HCT116 (cell line): ENCODE data around the gene SPARC. TPM values are rescaled to one million over a fixed set of nuclear protein-coding genes. Genes with fewer than 3 reads are reported as not detected.

Experiments
- ATAC-seq: fragments of 200-7000 bp; cut with Tn5 transposase; 2 replicates; pipeline ENCODE4 v1.9.1; 2020; ENCODE audit warnings: mild to moderate bottlenecking, moderate library complexity
- BruUV-seq: library from RNA; stranded (reverse); fragments of 400-500 nt; replicated peaks from 2 replicates; lab custom pipeline; 2021; lab: Mats Ljungman, UMichigan
- CTCF ChIA-PET: fragments of 300-600 bp; sonication (Branson Sonifier 250); formaldehyde crosslinking; loops from one replicate; lab custom pipeline; 2021; ENCODE audit warnings: antibody characterized with exemption; lab: Charles Lee
- POLR2A ChIA-PET: fragments of 300-600, 350-600 bp; sonication (Branson Sonifier 250); formaldehyde crosslinking; loops from one replicate; lab custom pipeline; 2021; ENCODE audit warnings: antibody characterized with exemption; lab: Charles Lee
- RAD21 ChIA-PET, 2 experiments: fragments of 300-600 bp; sonication (Branson Sonifier 250); formaldehyde crosslinking; loops; one replicate each; lab custom pipeline; 2023; ENCODE audit warnings: low total read pairs in 2 of 2; ENCODE audit not compliant: uncharacterized antibody in 2 of 2, unreplicated experiment in 2 of 2, low non-redundant PET in 1 of 2; lab: Charles Lee
- DNase-seq: peaks from one replicate; pipeline ENCODE4 v3.0.0-alpha.2; 2010; ENCODE audit warnings: low read depth, low spot score
- H2AFZ ChIP-seq: fragments of 200-600 bp; shearing (Covaris generic), sonication (generic); 2 replicates; pipeline ENCODE4 v1.6.1; 2017; ENCODE audit warnings: low read depth, mixed run types, mixed read lengths, antibody characterized with exemption, low read length; ENCODE audit not compliant: poor library complexity, severe bottlenecking
- H3K27ac ChIP-seq: 2 replicates; pipeline ENCODE4 v1.5.1; 2012; ENCODE audit warnings: low read depth, low read length
- H3K27me3 ChIP-seq: fragments of 200-600 bp; sonication (generic); 2 replicates; pipeline ENCODE4 v1.6.1; 2016; ENCODE audit warnings: mixed run types, low read length, mixed read lengths; ENCODE audit not compliant: insufficient read depth
- H3K36me3 ChIP-seq, 2 experiments: fragments of 200-500 bp in 1 of 2; fragments of 200-600 bp in 1 of 2; sonication (Bioruptor generic) in 1 of 2; sonication (generic) in 1 of 2; 2 replicates each; pipeline versions ENCODE4 v1.5.1 to v1.6.1; 2014 to 2016; ENCODE audit warnings: low read length in 2 of 2, inconsistent platforms in 1 of 2, mixed read lengths in 1 of 2, mixed run types in 1 of 2; ENCODE audit not compliant: insufficient read depth in 2 of 2, control insufficient read depth in 1 of 2
- H3K4me1 ChIP-seq, 2 experiments: fragments of 200-600 bp in 1 of 2; sonication (generic) in 1 of 2; 2 replicates each; pipeline versions ENCODE4 v1.5.1 to v1.6.1; 2012 to 2017; ENCODE audit warnings: low read length in 2 of 2, inconsistent platforms in 1 of 2, mild to moderate bottlenecking in 1 of 2, mixed read lengths in 1 of 2, mixed run types in 1 of 2, moderate library complexity in 1 of 2; ENCODE audit not compliant: insufficient read depth in 2 of 2, control insufficient read depth in 1 of 2
- H3K4me2 ChIP-seq: fragments of 200-600 bp; sonication (generic); 2 replicates; pipeline ENCODE4 v1.6.1; 2017; ENCODE audit warnings: mixed run types, low read length, mixed read lengths
- H3K4me3 ChIP-seq, 2 experiments: fragments of 200-600 bp in 1 of 2; sonication (generic) in 1 of 2; replicated peaks in 1 of 2; 2 replicates each; pipeline ENCODE4 v1.5.1; 2011 to 2016; ENCODE audit warnings: low read length in 2 of 2, control low read depth in 1 of 2, low read depth in 1 of 2, mild to moderate bottlenecking in 1 of 2, mixed read lengths in 1 of 2, mixed run types in 1 of 2
- H3K79me2 ChIP-seq: fragments of 200-600 bp; sonication (generic); 2 replicates; pipeline ENCODE4 v1.6.1; 2017; ENCODE audit warnings: mild to moderate bottlenecking, mixed run types, low read length, moderate library complexity, mixed read lengths; ENCODE audit not compliant: insufficient read depth
- H3K9ac ChIP-seq: fragments of 200-600 bp; sonication (generic); 2 replicates; pipeline ENCODE4 v1.6.1; 2016; ENCODE audit warnings: low read length, mixed read lengths
- H3K9me2 ChIP-seq: fragments of 200-600 bp; sonication (generic), shearing (Covaris generic); 2 replicates; pipeline ENCODE4 v1.6.1; 2017; ENCODE audit warnings: mixed run types, mild to moderate bottlenecking, moderate library complexity; ENCODE audit not compliant: insufficient read depth
- H3K9me3 ChIP-seq, 2 experiments: fragments of 200-500 bp in 1 of 2; fragments of 200-600 bp in 1 of 2; sonication (Bioruptor generic) in 1 of 2; sonication (generic) in 1 of 2; 2 replicates each; pipeline ENCODE4 v1.6.1; 2014 to 2017; ENCODE audit warnings: low read length in 2 of 2, mixed read lengths in 2 of 2, inconsistent platforms in 1 of 2, low read depth in 1 of 2, mild to moderate bottlenecking in 1 of 2, mixed run types in 1 of 2, moderate library complexity in 1 of 2; ENCODE audit not compliant: control insufficient read depth in 1 of 2, insufficient read depth in 1 of 2
- H4K20me1 ChIP-seq: fragments of 200-600 bp; sonication (generic), shearing (Covaris generic); 2 replicates; pipeline ENCODE4 v1.6.1; 2017; ENCODE audit warnings: mixed run types, mild to moderate bottlenecking, moderate library complexity; ENCODE audit not compliant: insufficient read depth
- CBX3 ChIP-seq: IDR thresholded peaks from 2 replicates; pipeline ENCODE4 v1.6.1; 2012; ENCODE audit warnings: low read depth
- CEBPB ChIP-seq: IDR thresholded peaks from 2 replicates; pipeline ENCODE4 v1.6.1; 2012; ENCODE audit warnings: low read depth
- JUND ChIP-seq: IDR thresholded peaks from 2 replicates; pipeline ENCODE4 v1.6.1; 2012
- POLR2AphosphoS5 ChIP-seq: IDR thresholded peaks from 2 replicates; pipeline ENCODE4 v1.6.1; 2011; ENCODE audit warnings: mild to moderate bottlenecking, low read depth, low read length, moderate library complexity
- SP1 ChIP-seq: IDR thresholded peaks from 2 replicates; pipeline ENCODE4 v1.6.1; 2012; ENCODE audit warnings: low read depth
- ZNF274 ChIP-seq: fragments of 200-500 bp; sonication (Bioruptor generic); IDR thresholded peaks from 2 replicates; pipeline ENCODE4 v1.6.1; 2014; ENCODE audit warnings: mild to moderate bottlenecking, low read depth, low read length, inconsistent platforms
- intact Hi-C: fragments of 100-400 bp; cut with micrococcal nuclease; formaldehyde crosslinking; loops from 2 replicates; pipeline ENCODE4 v1.10.0; 2022
- total RNA-seq: library from RNA; stranded (reverse); gene quantifications from one replicate; pipeline ENCODE4 v1.2.1, GENCODE V29; 2021; ENCODE audit not compliant: unreplicated experiment
- TF ChIP-seq, protein P1 (sequence below): IDR thresholded peaks from 2 replicates; pipeline ENCODE4 v1.6.1; 2012; ENCODE audit warnings: low read depth
- TF ChIP-seq, protein P2 (sequence below): IDR thresholded peaks from 2 replicates; pipeline ENCODE4 v1.6.1; 2012
- TF ChIP-seq, protein P3 (sequence below), 3 experiments: fragments of 200-600 bp in 1 of 3; sonication (generic) in 1 of 3; IDR thresholded peaks in 2 of 3; conservative IDR thresholded peaks in 1 of 3; 2 replicates each; pipeline ENCODE4 v1.5.1; 2012 to 2017; ENCODE audit warnings: low read depth in 2 of 3, low read length in 2 of 3, antibody characterized with exemption in 1 of 3, borderline replicate concordance in 1 of 3, control low read depth in 1 of 3, mild to moderate bottlenecking in 1 of 3, mixed read lengths in 1 of 3, mixed run types in 1 of 3, moderate library complexity in 1 of 3; ENCODE audit not compliant: insufficient read depth in 1 of 3

The SPARC gene
- total RNA-seq, 1 experiment from 2014 or later = 3.0 TPM

DNA sequence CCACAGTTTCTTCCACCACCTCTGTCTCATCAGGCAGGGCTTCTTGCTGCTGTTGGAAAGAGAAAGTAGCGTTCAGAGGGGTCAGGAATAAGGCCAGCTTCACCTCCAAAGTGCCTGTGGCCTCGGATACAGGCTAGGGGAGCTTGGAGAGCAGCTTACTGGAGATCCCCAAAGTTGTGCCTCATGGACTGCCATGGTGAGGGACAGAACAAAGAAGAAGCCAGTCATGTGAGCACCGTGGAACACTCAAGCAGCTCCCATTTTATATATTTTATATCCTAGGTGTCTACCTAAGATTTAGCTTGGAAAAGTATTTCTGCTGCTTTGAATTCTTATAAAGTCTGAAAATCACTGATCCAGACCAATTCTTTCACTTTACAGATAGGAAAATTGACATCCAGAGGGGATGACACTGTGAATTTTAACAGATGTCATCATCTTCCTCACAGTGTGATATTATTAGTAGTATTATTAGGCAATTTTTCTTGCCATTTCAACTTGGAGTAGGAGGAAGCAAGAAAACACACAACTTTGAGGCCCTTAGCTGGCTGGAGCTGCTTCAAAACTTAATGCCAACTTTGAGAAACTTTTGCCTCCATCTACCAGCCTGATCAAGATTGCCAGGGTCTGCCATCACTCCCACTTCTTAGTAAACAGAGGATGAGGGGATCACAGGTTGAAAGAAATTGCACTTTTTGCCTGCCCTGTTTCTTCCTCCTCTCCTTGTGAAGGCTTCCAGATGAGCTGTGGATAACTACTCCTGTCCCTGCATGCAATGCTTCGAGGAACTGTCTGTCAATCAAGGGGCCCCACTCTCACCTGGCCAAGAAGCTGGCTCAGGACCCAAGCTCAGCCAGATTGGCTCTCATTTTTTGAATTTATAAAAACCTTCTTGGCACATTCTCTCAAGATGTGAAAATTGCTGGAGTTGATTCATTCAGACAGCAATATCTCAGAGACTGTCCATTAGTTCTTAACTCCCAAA, 11.8 kb downstream of the SPARC start:
- ChIA-PET POLR2A (no interaction called here), CTCF (interaction anchor here (0.9 kb wide), 2 partner anchors 16 kb away, joined by 3 to 4 read pairs; no protein-coding TSS in a partner anchor), RAD21 (no interaction called here)
- Histone ChIP-seq H3K4me1 (peaks cover 2 to 21% of the 10 kb centered on the region in 2 experiments; a peak in 3 of 4 replicates), H3K9ac (no peak overlapping the region), H3K79me2 (no peaks in the 10 kb centered on the region), H3K9me3 (no peaks in the 10 kb centered on the region), H3K4me3 (no peak overlapping the region), H3K4me2 (no peak overlapping the region), H4K20me1 (no peaks in the 10 kb centered on the region), H3K36me3 (no peaks in the 10 kb centered on the region), H2AFZ (no peak overlapping the region), H3K27ac (no peak overlapping the region), H3K9me2 (no peaks in the 10 kb centered on the region), H3K27me3 (0 out of 2 replicates have a peak, but pooled peaks cover 3% of the 10 kb centered on the region)
- TF ChIP-seq JUND (no peak), CBX3 (no peak), ZNF274 (no peak)
- ATAC-seq (no peak), DNase-seq (no peak)
- BruUV-seq = no TSS peak
- intact Hi-C loops = no loop called here

DNA sequence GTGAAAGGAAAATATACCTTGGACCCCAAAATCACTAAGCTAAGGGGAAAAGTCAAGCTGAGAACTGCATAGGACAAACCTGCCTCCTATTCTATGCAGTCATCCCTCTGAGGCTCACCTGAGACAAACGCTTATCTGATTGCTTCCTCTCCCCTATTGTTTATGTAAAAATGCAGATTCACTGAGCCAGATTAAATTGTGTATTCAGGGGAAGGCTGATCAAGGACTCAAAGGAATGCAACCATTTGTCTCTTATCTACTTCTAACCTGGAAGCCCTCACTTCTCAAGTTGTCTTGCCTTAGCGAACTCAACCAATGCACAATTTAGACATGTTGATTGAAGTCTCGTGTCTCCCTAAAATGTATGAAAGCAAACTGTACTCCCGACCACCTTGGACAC, 13.3 kb downstream of the SPARC start:
- Histone ChIP-seq H3K9me3 (no peaks in the 10 kb centered on the region), H3K4me1 (peaks cover 2 to 21% of the 10 kb centered on the region in 2 experiments; a peak in 3 of 4 replicates), H3K9me2 (no peaks in the 10 kb centered on the region), H2AFZ (no peak overlapping the region), H4K20me1 (no peaks in the 10 kb centered on the region), H3K9ac (no peak overlapping the region), H3K27ac (no peak overlapping the region), H3K79me2 (no peaks in the 10 kb centered on the region), H3K36me3 (no peaks in the 10 kb centered on the region), H3K27me3 (0 out of 2 replicates have a peak, but pooled peaks cover 1% of the 10 kb centered on the region), H3K4me3 (no peak overlapping the region), H3K4me2 (no peak overlapping the region)
- intact Hi-C loops = no loop called here
- POLR2A ChIA-PET = no interaction called here
- RAD21 ChIA-PET = no interaction called here
- TF ChIP-seq, protein P1, sequence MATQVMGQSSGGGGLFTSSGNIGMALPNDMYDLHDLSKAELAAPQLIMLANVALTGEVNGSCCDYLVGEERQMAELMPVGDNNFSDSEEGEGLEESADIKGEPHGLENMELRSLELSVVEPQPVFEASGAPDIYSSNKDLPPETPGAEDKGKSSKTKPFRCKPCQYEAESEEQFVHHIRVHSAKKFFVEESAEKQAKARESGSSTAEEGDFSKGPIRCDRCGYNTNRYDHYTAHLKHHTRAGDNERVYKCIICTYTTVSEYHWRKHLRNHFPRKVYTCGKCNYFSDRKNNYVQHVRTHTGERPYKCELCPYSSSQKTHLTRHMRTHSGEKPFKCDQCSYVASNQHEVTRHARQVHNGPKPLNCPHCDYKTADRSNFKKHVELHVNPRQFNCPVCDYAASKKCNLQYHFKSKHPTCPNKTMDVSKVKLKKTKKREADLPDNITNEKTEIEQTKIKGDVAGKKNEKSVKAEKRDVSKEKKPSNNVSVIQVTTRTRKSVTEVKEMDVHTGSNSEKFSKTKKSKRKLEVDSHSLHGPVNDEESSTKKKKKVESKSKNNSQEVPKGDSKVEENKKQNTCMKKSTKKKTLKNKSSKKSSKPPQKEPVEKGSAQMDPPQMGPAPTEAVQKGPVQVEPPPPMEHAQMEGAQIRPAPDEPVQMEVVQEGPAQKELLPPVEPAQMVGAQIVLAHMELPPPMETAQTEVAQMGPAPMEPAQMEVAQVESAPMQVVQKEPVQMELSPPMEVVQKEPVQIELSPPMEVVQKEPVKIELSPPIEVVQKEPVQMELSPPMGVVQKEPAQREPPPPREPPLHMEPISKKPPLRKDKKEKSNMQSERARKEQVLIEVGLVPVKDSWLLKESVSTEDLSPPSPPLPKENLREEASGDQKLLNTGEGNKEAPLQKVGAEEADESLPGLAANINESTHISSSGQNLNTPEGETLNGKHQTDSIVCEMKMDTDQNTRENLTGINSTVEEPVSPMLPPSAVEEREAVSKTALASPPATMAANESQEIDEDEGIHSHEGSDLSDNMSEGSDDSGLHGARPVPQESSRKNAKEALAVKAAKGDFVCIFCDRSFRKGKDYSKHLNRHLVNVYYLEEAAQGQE = no peak
- TF ChIP-seq, protein P2, sequence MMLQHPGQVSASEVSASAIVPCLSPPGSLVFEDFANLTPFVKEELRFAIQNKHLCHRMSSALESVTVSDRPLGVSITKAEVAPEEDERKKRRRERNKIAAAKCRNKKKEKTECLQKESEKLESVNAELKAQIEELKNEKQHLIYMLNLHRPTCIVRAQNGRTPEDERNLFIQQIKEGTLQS = no peak
- TF ChIP-seq CEBPB = no peak
- no peak for TF ChIP-seq ZNF274
- no peak for TF ChIP-seq POLR2AphosphoS5
- TF ChIP-seq SP1 = no peak
- TF ChIP-seq, protein P3, sequence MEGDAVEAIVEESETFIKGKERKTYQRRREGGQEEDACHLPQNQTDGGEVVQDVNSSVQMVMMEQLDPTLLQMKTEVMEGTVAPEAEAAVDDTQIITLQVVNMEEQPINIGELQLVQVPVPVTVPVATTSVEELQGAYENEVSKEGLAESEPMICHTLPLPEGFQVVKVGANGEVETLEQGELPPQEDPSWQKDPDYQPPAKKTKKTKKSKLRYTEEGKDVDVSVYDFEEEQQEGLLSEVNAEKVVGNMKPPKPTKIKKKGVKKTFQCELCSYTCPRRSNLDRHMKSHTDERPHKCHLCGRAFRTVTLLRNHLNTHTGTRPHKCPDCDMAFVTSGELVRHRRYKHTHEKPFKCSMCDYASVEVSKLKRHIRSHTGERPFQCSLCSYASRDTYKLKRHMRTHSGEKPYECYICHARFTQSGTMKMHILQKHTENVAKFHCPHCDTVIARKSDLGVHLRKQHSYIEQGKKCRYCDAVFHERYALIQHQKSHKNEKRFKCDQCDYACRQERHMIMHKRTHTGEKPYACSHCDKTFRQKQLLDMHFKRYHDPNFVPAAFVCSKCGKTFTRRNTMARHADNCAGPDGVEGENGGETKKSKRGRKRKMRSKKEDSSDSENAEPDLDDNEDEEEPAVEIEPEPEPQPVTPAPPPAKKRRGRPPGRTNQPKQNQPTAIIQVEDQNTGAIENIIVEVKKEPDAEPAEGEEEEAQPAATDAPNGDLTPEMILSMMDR (IDR thresholded peaks at IDR 0.05 in 2 of 3, conservative IDR thresholded peaks at IDR 0.05 in 1 of 3; ENCODE audit: borderline replicate concordance in 1 of 3, insufficient read depth in 1 of 3, low read depth in 2 of 3, low read length in 2 of 3) = no peak
- ATAC-seq (no peak), DNase-seq (no peak)
- CTCF ChIA-PET = no interaction called here
- no TSS peak for BruUV-seq
